ACHN (cell line): ENCODE results near the gene MED7.

Source experiments
- DNase-seq: peaks from one replicate; pipeline ENCODE4 v3.0.0-alpha.2; 2015
- in situ Hi-C: cut with HindIII; loops from 2 replicates; pipeline ENCODE4 v1.10.0; 2017; ENCODE audit warnings: low sequenced_read_pairs, low pct_ligation_motif_present, low pct_unique_long_range_greater_than_20kb

Gene MED7

DNA sequence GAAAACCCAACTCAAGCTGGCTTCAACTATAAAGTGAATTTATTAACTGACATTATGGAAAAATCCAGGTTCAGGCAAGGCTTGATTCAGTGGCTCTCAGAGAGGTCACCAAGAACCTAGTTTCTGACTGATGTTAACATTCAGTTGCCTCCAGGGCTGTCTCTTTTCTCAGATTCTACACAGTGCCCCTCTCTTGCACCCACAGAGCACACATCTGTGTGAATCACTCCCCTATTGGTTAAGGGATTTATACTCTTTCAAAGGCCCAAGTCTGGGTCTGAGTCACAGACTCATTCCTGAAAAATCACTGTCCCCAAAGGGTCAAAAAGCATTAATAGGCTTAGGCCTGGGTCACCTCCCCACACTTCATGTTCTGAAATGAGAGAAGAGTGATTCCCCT lies 27.7 kb downstream of the MED7 start:
- in situ Hi-C loops = no loop called here
- DNase-seq = no peak

DNA sequence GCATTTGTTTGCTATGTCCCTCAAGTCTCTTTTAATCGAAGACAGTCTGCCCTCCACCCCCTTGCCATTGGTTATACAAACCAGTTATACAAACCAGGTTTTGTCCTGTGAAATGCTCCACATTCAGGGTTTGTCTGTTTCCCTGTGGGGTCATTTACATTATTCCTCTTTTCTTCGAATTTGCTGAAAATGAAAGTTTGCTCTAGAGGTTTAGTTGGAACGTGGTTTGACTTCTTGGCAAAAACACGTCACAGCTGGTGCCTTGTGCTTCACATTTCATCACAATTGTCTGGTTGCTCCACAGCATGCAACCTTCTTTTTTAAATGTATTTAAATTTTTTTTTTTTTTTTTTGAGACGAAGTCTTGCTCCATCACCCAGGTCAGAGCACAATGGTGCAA lies 29.7 kb downstream of the MED7 start:
- in situ Hi-C loops = no loop called here
- no peak for DNase-seq

DNA sequence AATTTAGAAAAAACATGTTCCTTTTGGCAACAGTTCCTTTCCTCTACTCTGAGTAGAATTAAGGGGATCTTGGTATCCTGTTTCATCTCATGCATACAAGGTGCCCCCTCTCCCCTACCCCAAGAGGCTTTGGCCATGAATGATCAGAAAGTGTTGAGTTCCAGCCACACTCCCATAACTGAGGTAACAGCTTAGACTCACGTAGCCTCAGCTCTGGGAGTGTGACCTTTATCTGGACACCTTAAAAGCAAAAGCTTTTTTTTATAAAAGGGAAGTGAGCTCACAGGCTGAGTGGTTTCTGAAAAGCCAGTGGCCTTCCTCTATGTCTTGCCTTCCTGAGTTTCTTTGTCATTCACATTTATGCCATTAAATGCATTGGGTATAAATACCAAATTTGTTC lies 32.9 kb downstream of the MED7 start:
- in situ Hi-C loops = no loop called here
- no peak for DNase-seq

DNA sequence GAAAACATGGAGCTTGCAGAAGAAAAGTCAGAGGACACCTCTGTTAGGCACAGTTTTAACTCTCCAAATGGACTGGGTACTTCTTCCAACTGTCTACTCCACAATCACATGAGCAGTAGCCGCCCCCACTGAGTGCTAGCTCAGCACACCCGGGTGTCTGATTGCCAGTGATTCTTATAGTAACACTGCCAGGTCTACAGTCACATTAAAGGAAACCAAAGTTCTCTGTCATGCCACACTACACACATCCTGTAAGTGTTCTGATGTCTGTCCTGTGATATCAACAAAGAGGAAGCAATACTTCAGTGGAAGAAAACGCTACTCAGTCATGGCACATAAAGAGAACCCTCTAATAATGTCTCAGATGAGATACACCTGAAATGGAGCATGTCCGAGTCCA lies 33.7 kb downstream of the MED7 start, which contains the start of gene HAVCR2:
Gene HAVCR2, minus strand, starts transcription at position 69 of the 400 bp plus-strand sequence. Its CDS starts 61 bp downstream, at position 8.
- in situ Hi-C loops = no loop called here
- no peak for DNase-seq

DNA sequence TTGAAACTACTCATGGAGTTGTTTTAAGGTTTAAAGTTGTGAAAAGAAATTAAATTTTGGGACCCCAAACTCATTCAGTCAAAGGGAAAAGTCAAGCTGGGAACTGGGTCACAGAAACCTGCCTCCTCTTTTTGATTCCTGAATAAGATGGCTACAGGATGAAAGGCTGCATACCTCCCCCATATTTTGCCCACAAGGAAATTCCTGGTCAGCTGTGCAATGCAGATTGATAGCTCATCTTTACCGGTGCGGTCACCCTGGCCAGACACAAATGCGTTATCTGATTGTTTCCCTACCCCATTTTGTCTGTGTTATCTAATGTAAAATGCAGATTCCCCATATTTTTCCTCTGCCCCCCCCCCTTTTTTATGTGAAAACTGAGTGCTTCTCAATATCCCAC lies 35.2 kb downstream of the MED7 start:
- DNase-seq = no peak
- in situ Hi-C loops = no loop called here

DNA sequence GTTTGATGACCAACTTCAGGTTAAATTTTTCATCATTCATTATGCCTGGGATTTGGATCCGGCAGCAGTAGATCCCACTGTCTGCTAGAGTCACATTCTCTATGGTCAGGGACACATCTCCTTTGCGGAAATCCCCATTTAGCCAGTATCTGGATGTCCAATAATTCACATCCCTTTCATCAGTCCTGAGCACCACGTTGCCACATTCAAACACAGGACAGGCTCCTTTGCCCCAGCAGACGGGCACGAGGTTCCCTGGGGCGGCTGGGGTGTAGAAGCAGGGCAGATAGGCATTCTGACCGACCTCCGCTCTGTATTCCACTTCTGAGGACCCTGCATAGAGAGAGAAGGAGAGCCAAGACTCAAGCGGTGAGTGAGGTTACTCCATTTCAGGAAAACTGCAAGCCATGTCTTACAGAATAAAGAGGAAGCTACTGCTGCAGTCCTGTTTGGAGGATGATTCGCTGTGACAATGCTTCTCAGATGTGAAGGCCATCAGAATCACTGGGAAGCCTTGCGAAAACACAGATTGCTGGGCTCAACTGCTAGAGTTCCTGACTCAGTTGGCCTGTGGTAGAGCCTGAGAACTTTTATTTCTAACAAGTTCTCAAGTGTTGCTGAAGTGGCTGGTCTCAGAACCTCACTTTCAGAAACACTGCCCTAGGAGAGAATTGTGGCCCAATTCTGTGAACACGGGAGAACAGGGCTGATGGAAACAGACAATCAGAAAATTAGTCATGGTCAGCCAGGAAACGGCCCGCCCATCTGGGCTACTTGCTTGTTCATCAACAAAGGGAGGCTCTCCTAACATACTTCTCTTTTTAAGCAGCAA lies 35.8 kb downstream of the MED7 start:
- in situ Hi-C loops = no loop called here
- DNase-seq = no peak

DNA sequence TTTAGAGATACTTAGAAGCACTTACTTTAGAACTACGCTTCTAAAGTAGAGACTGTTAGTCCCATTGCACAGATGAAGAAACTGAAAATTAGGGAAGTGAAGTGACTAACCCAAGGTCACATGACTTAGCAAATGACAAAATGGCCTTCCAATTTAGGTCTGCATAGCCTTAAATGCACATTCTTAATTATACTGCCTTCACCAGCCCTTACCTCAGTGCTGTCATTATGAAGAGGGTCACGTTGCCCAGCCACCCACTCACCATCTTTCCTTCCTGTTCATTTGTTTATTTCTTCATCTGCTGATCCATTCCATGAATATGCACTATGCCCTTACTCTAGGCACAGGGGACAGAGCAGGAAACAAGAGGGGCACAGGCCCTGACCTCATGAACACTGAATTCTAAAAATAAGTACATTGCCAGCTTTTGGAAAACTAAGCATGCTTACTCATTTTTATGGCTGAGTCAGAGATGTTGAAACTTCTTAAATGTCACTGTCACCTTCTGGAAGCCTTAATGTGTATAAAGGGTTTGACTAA lies 42.5 kb downstream of the MED7 start:
- peak; percentile 17 for DNase-seq
- in situ Hi-C loops = no loop called here

DNA sequence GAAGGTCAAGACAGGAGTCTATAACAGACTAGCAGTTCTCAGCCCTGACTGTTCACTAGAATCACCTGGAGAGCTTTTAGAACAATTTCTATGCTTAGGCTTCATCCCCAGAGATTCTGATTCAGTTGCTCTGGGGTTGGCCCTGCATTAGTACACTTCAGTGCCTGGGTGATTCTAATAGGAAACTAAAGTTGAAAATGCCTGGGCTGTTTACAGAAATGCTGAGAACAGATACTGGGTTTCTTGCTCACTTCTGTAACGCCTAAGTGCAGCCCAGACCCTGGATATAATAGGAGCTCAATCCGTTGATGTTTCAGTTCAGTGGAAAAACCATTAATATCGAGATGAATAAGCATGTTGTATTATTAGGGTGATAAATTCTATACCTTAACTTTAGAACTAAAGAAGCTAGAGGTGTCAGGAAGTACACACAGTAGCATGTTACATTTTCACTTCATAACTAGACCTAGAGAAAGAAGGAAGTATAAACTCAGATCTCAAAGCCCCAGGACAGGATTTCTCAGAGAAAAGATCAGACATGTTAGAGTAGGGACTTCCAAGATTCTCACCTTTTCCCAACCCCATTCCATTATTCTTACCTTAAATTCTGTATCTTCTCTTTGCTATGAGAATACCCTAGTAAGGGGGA lies 54.2 kb downstream of the MED7 start:
- in situ Hi-C loops = no loop called here
- DNase-seq = no peak
